Tibial artery (tissue), 4 donors: ENCODE measurements around the gene TACC2.
"Not testable (repeated sequence)": the region's sequence is repeated elsewhere in the genome, so short reads cannot be mapped to it uniquely, and the experiment has no call there.

Experiments used
- DNase-seq, 2 donors: peaks; one replicate each; pipeline ENCODE4 v3.0.0-alpha.2; 2019
- H3K27ac ChIP-seq, 2 donors: fragments of 200-600 bp; sonication (generic) in 1 of 2; 1 replicate in 1 of 2; 2 replicates in 1 of 2; pipeline ENCODE4 v1.5.1; 2018 to 2019; ENCODE audit warnings: mild to moderate bottlenecking in 1 of 2
- H3K27me3 ChIP-seq, 2 donors: fragments of 200-600 bp; sonication (generic) in 1 of 2; one replicate each; pipeline versions ENCODE4 v1.5.1 to v1.6.0; 2016 to 2019
- H3K36me3 ChIP-seq, 3 donors: fragments of 200-600 bp; sonication (generic) in 2 of 3; one replicate each; pipeline ENCODE4 v1.5.1; 2016 to 2019; ENCODE audit warnings: mild to moderate bottlenecking in 2 of 3
- H3K4me1 ChIP-seq, 4 donors: fragments of 200-600 bp; sonication (generic) in 2 of 4; 1 replicate in 3 of 4; 2 replicates in 1 of 4; pipeline ENCODE4 v1.5.1; 2016 to 2019
- H3K4me3 ChIP-seq, 2 donors: fragments of 200-600 bp; sonication (generic) in 1 of 2; 1 replicate in 1 of 2; 2 replicates in 1 of 2; pipeline ENCODE4 v1.5.1; 2018 to 2019; ENCODE audit warnings: mild to moderate bottlenecking in 2 of 2
- H3K9me3 ChIP-seq, 3 donors: fragments of 200-600 bp; sonication (generic) in 1 of 3; one replicate each; pipeline ENCODE4 v1.5.1; 2016 to 2019
- CTCF ChIP-seq, 2 experiments: fragments of 200-600 bp in 1 of 2; fragments of 450-650 bp in 1 of 2; IDR thresholded peaks; one replicate each; pipeline ENCODE4 v1.5.1; 2017 to 2019; ENCODE audit warnings: antibody characterized with exemption in 2 of 2, mild to moderate bottlenecking in 1 of 2, moderate library complexity in 1 of 2
- intact Hi-C: fragments of 100-400 bp; cut with DNase I; formaldehyde crosslinking; loops from one replicate; pipeline ENCODE4 v1.15.0; 2023; ENCODE audit warnings: low total_unique reads

The TACC2 gene

DNA sequence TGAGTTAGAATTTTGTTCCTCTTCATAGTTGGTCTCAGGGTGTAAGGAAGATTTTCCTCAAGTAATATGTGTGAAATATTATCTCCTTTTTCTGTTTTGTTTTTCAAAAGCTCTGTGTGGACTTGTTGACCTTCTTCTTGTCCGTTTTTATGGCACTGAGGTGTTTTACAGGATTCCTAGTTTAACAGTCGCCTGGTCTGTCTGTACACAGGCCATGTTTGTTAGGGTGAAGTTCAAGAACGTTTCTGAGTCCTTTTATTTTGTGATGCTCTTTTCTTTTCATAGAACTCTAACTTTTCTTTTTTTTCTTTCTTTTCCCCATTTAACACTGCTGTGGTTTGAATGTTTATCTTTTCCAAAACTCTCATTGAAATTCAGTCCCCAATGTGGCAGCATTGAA, 18.5 kb downstream of the TACC2 start:
- H3K27me3 ChIP-seq = no peaks in the 10 kb centered on the region
- peaks cover 0 to 6% (median 0%) of the 10 kb centered on the region in 4 donors for H3K4me1 ChIP-seq
- intact Hi-C loops = no loop called here
- peaks cover 0 to 9% (median 5%) of the 10 kb centered on the region in 3 donors for H3K36me3 ChIP-seq
- no peak for DNase-seq
- H3K9me3 ChIP-seq = peaks cover 0 to 7% (median 0%) of the 10 kb centered on the region in 3 donors
- H3K27ac ChIP-seq = no peak overlapping the region
- no peak for TF ChIP-seq CTCF (IDR thresholded peaks at IDR 0.05)
- H3K4me3 ChIP-seq = no peak overlapping the region

GRCh38 chr10:122010405-122011050, 21.6 kb downstream of the TACC2 start:
- Histone ChIP-seq H3K27ac (no peak overlapping the region), H3K4me1 (peaks cover 0 to 6% (median 0%) of the 10 kb centered on the region in 4 donors)

GRCh38 chr10:122012731-122013130, 23.8 kb downstream of the TACC2 start:
- Histone ChIP-seq H3K27me3 (no peaks in the 10 kb centered on the region), H3K36me3 (no peaks in the 10 kb centered on the region), H3K4me1 (peaks cover 0 to 6% (median 0%) of the 10 kb centered on the region in 4 donors), H3K9me3 (no peaks in the 10 kb centered on the region), H3K27ac (no peak overlapping the region), H3K4me3 (no peak overlapping the region)
- DNase-seq = no peak
- intact Hi-C loops = no loop called here
- no peak for TF ChIP-seq CTCF (IDR thresholded peaks at IDR 0.05)

More at GRCh38 chr10:122010405-122011050, 21.6 kb downstream of the TACC2 start:
- Histone ChIP-seq H3K4me3 (no peak overlapping the region), H3K9me3 (no peaks in the 10 kb centered on the region), H3K36me3 (no peaks in the 10 kb centered on the region), H3K27me3 (no peaks in the 10 kb centered on the region)
- intact Hi-C loops = no loop called here
- no peak for DNase-seq
- no peak for TF ChIP-seq CTCF (IDR thresholded peaks at IDR 0.05)

- no peaks in the 10 kb centered on the region for H3K9me3 ChIP-seq
- peaks cover 0 to 6% (median 0%) of the 10 kb centered on the region in 4 donors for H3K4me1 ChIP-seq
- H3K27ac ChIP-seq = no peak overlapping the region
- no peaks in the 10 kb centered on the region for H3K36me3 ChIP-seq
- intact Hi-C loops = no loop called here
- H3K27me3 ChIP-seq = no peaks in the 10 kb centered on the region
- TF ChIP-seq CTCF (IDR thresholded peaks at IDR 0.05) = no peak
- H3K4me3 ChIP-seq = no peak overlapping the region
- DNase-seq = no peak
These were observed 24.4 kb downstream of the TACC2 start for GRCh38 chr10:122013311-122013780.

- no peak for TF ChIP-seq CTCF (IDR thresholded peaks at IDR 0.05)
- no peak overlapping the region for H3K4me3 ChIP-seq
- H3K9me3 ChIP-seq = no peaks in the 10 kb centered on the region
- no peaks in the 10 kb centered on the region for H3K36me3 ChIP-seq
- H3K27me3 ChIP-seq = no peaks in the 10 kb centered on the region
- intact Hi-C loops = no loop called here
- peaks cover 0 to 14% (median 5%) of the 10 kb centered on the region in 4 donors for H3K4me1 ChIP-seq
- H3K27ac ChIP-seq = no peak overlapping the region
- no peak for DNase-seq
These were observed 25.8 kb downstream of the TACC2 start for GRCh38 chr10:122014652-122015248.

- H3K4me3 ChIP-seq, H3K27me3 ChIP-seq, H3K36me3 ChIP-seq, H3K27ac ChIP-seq, H3K9me3 ChIP-seq, intact Hi-C loops, DNase-seq: not testable (repeated sequence)
- H3K4me1 ChIP-seq = peaks cover 0 to 19% (median 8%) of the 10 kb centered on the region in 4 donors
These were observed 29.0 kb downstream of the TACC2 start for GRCh38 chr10:122017926-122018325.
